Posterior cingulate gyrus (tissue), 11 donors: Measurements from ENCODE around the gene MLLT1.

ENCODE experiments used
- DNase-seq, 10 donors: peaks; one replicate each; pipeline versions ENCODE4 v3.0.0 to v3.0.0-alpha.2; 2020 to 2021; ENCODE audit warnings: mixed read lengths in 3 of 10
- intact Hi-C: fragments of 100-400 bp; cut with DNase I; formaldehyde crosslinking; loops from one replicate; pipeline ENCODE4 v1.15.1; 2023

Gene MLLT1

DNA sequence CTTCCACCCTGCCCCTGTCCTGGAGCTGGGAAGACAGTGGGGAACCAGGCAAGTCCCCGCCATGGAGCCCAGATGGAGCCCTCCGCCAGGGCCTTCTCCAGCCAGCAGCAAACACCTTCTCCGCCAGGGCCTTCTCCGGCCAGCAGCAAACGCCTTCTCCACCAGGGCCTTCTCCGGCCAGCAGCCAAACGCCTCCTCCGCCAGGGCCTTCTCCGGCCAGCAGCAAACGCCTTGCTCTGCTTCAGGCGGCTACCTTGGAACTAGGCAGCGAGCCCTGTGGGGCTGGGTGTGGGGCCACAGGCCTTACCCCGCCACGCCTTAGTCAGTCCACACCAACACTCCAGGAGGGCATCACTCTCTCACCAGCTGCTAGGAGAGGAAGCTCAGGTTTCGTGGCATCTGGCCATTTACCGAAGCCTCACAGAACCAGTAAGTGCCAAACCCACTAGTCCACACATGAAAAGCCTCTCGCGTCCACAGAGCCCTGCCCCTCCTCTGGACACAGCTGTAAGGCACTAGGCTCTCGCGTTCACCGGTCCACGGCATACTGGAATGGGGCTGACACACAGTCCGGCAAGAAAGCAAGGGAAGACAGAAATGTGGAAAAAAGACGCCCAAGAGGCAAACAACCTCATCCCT lies 41.0 kb downstream of the MLLT1 start:
- intact Hi-C loops: no loop called here
- DNase-seq: peak in 4 of 10 donors; percentile 48 to 87 (median 81)

DNA sequence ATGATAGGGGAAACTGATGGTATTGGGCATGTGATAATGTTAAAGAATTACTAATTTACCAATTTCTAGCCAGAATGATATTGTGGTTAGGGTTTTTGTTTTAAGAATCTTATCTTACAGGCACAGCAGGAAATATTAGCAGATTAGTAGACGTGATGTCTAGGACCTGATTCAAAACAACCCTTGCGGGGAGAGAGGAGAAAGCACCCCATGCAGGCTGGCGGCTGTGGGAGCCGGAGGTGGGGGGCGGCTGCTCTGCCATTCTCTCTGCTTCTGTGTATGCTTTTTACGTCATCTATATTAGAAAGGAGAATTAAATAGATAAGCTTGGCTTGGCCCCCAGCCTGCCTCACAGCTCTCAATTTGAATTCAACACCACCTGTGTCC lies 41.5 kb downstream of the MLLT1 start:
- no peak for DNase-seq
- intact Hi-C loops: no loop called here

DNA sequence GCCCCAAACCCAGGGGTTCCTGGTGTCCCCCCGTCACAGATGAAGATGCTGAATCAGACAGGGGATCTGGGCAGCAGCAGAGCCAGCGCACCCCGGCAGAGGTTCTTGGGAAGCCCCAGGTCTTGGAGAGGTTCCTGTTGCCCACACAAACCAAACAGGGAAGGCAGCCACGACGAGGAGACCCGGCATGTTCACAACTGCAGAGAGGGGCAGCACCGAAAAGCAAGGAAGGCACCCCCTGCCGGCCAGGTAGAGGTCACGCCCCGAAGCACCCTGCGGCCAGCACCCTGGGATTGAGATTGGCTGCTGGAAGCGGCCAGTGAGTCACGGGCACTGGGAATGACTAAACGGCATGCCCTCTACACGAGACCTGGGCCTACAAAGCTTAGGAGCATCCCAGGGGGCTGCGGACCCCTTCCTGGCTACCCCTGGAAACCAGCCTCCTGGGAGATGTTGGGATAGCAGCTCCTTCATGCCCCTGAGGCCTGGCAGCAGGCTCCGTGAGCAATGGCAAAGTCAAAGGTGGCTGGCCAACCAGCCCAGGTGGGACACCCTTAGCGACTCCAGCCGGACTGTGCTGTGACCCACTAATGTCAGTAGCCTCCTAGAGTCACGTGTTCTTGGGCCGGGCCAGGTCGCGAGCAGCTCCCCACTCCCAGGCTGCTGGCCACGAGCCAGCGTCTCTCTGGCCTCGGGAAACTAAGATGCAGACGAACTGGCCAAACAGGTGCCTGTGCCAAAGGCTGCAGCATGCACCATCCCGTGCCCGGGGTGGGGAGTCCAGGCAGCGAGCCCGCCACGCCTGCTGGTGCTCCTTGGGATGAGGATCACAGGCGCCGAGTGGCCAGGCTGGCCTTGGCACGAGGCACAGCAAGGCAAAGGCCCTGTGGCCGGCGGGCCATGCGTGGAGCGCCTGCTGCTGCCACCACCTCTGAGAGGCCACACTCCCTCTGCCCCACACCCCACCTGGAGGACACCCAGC lies 43.2 kb downstream of the MLLT1 start:
- peak in 4 of 10 donors; percentile 28 to 83 (median 76) for DNase-seq
- intact Hi-C loops: no loop called here

DNA sequence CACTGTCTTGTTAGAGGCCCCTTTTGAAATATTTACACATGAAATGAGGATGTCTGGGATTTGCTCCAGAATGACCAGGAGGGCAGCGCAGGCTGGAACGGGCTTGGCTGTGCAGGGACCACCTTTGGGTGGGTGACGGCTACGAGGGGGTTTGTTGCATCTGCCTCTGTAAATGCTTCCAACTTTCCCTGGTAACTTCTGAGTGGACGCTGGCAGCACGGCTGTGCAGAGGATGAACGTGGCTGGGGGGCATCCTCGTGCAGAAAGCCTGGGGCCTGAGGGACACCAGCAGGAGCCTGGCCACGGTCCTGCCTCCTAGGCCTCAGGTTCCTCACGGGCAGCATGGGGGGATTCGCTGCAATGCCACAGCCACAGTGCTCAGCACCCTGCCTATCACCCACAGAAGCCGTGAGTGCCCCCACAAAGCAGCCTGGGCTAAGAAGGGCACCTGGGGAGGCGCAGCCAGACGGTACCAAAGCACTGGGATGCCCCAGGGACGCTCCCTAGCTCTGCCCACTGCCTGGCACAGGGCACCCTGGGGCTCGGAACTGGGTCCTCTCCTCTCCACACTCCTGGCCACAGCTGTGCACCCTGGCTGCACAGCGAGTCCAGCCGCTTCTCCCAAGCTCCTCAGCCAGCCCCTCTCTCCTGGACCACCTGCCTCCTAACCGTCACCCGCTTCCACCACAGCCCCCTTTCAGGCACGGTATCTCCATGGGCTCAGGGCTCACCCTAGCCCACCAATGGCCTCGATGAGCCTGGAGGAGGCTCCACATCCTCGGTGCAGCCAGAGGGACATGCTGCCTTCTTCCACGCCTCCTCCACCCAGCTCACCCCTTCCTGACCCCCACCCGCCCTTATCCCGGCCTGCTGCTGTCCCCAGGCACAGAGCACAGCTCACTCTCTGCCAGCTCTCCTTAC lies 44.5 kb downstream of the MLLT1 start:
- intact Hi-C loops: no loop called here
- peak in 4 of 10 donors; percentile 24 to 78 (median 66) for DNase-seq

DNA sequence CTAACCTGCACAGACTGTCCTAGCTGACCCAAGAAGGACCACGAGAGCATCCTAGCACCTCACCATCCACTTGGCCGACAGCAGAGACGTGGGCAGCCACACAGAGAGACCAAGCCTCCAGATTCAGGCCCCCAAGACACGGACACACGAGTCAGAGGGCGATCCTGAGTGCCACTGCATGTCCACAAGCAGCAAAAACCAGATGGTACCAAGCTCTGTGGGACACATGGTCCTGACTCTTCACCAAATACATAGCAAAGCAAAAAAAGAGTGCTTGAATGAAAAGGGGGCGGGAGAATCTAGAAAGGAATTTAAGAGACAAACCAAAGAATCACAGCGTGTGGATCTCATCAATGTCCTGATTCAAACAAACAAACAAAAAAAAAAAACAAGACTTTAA lies 45.2 kb downstream of the MLLT1 start:
- intact Hi-C loops: no loop called here
- DNase-seq: peak in 2 of 10 donors; percentile 19 to 61

DNA sequence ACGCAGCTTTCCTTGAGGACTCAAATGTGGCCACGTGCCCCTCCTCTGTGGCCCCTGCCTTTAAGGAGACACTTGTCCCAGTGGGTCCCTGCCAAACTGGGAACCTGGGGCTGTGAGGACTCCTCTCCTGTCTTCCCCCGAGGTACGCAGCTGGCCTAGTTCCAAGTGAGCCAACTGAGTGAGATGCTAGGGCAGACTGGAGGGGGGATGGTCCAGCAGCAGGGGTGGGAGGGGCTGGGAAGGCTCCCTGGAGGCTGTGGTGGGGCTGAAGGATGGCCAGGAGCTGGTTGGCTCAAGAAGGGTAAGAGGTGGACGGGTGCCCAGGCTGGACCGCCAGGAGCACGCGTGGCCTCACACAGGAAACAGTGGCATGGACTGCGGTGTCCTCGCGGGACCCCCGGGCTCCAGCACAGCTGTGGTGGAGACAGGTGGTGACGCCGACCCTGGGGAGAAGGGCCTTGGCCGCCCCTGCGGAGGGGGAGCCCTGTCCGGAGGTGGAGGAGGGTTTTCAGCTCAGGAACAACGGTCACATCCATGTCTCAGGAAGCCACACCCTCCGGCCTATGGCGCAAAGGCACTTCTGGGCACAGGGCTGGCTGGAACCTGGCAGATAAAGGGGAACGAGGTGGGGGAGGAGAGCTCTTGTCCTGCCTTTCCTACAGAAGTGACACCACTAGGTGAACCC lies 45.8 kb downstream of the MLLT1 start:
- intact Hi-C loops: no loop called here
- peak in 4 of 10 donors; percentile 15 to 78 (median 72) for DNase-seq

DNA sequence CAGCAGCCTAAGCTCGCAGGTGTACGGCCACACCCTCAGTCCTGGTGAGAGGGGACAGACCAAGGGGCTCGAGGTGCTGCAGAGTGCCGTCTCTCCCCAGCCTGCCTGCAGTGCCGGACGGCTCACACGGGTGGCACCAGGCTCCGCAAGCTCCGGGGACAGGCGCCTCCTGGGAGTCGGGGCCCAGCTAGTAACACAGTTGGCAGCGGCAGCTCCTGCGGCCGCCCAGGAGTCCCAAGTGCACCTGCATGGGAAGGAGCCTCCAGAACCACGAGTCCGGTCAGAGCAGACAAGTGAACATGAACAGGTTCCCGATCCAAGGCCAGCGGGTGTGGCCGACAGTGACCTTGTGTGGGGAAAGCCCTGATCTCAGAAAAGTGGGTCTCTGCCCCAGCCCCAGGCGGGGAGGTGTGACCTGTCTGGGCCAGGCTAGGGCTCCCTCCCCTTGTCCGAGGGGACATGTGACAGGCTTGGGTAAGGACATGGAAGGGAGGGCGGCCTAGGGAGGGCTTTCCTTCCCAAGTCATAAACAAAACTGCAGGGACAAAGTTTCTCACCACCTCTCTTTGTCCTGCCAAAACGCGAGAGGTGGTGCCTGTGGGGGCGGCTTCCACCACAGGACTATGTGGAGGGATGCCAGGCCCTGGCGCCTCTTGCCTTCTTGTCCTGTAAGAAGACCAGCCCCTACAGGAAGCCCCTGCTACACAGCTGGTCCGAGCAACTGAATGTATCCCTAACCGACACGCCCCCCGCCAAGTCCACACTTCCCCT lies 46.5 kb downstream of the MLLT1 start:
- DNase-seq: peak in 4 of 10 donors; percentile 31 to 88 (median 78)
- intact Hi-C loops: no loop called here

DNA sequence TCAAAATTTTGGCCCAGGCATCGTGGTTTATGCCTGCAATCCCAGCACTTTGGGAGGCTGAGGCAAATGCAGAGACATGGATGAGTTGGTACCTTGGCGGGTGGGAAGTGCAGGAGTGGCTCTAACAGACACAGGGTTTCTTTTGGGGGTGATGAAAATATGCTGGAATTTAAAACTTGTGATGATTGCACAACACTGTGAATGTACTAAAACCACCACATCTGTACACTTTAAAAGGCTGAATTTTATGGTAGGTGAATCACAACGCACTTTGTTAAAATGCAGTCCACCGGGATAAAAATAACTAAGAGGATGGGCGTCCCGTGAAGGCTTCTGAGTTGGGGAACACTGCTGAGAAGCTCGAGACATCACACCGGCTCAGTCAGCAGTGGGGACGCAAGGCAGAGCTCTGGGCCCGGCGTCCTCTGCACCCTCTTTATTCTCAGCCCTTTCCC lies 47.1 kb downstream of the MLLT1 start:
- DNase-seq: peak in 4 of 10 donors; percentile 22 to 69 (median 58)
- intact Hi-C loops: no loop called here

DNA sequence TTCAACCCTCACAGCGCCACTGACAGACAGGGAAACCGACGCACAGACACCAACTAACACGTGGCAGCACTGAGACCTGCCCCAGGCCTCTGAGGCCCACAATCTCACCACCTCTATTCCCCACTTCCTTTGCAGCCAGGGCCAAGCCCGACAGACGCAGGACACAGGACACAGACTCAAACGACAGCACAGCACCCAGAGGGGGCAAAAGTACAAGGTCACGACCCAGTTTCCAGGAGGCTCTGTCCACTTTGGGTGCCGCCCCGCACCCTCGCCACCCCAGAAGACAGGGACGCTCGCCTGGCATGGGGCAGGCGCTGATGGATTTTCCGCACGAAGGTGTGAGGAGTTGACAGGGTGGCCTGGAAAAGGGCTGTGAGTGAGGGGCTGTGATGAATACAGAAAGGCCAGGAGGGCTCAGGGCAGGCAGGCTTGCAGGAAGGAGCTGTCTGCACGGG lies 48.8 kb downstream of the MLLT1 start:
- peak in 3 of 10 donors; percentile 28 to 73 (median 70) for DNase-seq
- intact Hi-C loops: no loop called here

DNA sequence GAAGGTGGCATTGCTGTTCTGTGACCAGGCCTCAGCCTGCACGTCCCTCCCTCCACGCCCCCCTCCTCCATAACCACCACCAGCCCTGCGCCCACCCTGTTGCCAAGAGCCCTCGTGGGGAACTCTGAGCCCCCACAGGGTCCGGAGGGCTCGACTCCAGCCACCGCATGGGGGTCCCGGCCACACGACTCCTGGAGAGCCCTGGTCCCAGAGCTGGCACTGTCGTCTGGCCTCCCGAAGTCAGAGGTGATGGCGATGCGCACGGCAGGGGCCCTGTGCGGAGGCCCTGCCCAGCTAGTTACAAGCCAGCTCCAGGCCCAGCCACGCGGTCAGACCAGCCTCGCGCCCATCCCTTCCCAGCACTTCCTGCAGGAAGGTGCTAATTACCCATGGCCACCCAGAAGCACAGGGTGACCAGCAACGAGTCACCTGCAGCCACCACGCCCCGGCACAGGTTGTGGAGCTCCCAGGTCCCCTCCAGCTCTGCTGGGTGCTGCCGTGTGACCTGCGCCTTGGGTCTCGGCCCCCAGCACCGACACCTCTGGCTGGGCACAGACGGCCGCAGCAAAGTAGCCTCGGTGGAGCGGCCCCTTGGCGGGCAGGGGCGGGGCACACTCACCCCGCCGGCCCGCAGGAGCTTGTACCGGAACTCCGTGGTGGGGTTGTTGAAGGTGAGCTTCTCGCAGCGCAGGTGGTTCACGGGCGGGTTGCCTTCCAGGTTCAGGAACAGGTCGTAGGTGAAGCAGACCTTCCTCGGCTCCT lies 49.6 kb downstream of the MLLT1 start:
- intact Hi-C loops: no loop called here
- peak in 3 of 10 donors; percentile 63 to 76 (median 66) for DNase-seq

DNA sequence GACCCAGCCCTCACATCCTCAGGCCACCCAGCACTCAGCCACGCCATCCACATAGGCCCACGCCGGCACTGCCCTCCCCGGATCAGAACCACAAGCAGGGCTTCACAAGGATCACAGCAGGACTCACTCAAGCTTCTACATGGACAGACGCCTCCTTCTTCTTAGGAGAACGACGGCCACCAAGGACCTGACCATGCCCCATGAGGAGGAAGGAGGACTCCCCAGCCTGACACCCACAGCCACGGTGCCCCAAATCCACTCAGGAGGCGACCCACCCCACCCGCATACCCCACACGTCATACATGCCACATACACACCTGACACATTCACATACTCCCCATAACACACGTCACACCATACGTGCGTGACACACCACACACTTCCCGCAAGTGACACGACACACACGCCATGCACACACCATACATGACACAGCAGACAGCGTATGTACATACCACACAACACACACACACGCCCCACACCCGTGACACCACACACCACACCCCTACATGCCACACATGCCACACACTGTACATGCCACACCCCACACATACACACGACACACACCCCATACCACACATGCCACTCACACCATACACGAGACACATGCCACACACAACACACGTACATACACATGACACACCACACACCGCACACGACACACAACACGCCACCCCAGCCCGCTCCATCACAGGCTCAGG lies 50.4 kb downstream of the MLLT1 start:
- peak in 3 of 10 donors; percentile 47 to 74 (median 62) for DNase-seq
- intact Hi-C loops: no loop called here

DNA sequence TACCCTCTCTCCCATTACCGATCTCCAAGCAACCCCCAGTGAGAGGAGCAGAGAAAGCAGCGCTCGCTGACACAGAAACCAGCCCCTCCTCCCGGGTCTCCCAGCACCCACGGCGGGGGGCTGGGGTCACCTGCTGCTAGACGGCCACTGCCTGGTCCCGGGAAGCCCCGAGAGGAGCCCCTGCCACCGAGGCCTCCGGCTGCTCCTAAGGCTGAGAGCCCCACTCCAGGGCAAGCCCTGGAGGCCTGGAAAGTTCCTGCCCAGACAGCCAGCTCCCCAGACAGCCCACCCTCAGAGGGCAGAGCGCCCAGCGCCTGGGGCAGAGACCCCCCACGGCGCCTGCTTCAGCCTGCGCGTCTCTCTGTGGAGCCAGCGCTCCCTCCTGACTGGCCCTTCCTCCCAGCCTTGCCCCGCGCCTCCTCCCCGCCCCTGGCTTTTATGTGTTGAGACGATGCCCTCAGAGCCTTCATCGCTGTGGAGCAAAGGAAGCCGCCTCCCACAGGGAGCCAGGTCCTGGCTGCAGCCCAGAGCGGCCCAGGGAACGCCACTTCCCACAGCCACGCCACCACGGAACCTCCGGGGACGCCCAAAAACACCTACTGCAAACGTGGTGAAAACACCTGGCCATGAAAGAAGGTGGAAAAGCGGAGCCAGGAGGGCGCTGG lies 51.1 kb downstream of the MLLT1 start:
- intact Hi-C loops: no loop called here
- peak in 3 of 10 donors; percentile 68 to 86 (median 85) for DNase-seq

DNA sequence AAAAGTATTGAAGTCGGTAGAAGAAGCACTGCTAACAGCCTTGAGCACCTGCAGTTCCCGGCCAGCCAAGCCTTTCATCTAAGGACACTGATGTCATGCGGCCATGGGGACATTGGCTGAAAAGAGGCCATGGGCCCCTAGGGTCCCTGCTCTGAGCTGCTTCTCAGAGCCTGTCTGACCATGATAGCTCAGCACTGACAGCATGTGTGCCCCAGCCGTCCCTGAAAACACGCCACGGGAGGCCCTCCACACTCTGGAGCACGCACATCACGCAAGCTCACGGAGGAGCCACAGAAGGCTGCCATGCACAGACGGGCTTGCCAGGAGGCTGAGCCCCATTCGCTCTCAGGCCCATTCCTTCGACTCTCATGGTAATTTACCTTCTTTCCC lies 51.8 kb downstream of the MLLT1 start:
- intact Hi-C loops: no loop called here
- DNase-seq: peak in 3 of 10 donors; percentile 66 to 81 (median 71)

DNA sequence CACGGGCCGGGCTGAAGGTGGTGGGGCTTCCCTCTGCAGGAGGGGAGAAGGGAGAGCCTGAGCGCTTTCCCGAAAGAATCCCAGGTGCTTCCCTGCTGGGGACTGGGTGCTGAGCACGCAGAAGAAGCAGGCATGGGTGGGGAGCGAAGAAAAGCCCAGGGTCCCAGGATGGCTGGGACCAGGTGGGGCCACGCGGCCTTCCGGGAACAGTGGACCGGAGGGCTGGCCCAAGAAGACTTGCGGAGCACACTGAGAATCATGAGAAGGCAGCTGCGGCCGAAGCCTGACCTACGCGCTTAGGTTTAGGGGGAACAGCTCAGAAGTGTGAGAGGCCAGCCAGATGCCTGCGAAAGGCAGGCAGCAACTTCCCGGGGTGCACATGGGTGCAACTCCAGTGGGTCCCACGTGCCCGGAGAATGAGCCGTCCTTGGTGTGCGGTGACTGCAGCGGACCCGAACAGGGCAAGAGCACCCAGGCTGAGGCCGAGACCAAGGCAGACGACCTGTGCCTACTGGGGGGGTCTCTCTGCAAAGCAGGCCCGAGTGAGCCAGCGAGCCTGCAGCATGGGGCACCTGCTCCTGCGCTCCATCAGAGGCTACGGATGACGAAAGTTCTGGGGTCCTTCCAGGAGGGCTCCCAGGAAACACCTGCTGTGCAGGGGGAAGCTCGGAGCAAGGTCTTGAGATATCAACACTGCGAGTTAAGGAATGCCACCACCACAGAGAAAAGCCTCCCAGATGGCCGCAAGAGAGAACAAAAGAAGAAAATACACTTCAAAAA lies 52.4 kb downstream of the MLLT1 start:
- intact Hi-C loops: no loop called here
- DNase-seq: no peak

DNA sequence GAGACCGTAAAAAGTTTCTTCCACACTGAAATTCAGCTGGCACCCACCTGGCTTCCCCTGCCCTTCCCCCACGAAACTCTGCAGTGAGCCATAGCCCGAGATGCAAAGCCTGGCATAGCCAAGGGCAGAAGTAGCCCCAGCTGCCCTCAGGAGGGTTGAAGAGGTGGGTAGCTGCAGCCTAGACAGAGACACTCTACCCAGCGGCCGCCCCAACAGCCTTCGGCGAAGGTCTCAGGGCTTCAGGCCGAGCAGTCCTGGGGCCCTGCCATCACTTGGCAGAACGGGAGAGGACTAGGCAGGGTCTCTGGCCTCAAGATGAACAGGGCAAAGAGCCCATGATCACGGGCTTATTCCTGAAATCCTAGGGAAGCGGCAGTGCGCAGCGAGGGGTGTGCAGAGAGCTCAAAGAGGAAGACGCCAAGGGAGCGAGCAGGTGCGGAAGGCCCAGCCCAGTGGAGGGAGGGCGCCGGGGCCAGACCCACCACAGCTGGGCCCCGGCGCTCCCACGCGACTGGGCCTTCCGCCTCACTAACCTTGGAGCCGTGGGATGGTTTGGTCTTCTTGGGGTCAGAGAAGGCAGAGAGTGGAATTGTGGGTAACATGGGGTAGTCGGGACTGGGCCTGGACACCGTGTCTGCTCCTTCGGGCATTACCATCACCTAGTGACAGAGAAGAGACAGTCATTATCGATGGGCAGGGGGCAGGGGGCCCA lies 53.2 kb downstream of the MLLT1 start:
- intact Hi-C loops: no loop called here
- peak in 1 of 10 donors; percentile 35 for DNase-seq

DNA sequence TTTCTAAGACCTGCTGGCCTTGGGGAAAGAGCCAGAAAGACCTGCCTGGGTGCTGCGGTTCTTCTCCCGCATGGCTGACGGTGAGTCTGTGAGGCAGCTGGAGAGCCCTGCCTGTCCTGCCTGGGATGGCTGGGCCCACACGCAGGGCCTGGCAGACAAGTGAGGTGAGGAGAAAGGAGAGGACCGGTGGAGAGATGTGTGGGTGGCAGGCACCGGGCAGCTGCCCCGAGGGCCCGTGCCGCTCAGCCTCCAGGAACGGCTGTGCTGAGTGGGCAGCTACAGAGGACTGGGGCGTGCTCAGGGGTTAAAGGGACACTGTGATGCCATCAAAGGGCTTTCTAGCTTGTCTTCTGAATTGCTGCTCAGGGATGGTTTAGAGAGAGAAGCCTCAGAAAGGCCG lies 53.8 kb downstream of the MLLT1 start:
- intact Hi-C loops: no loop called here
- peak in 2 of 10 donors; percentile 17 to 65 for DNase-seq
